ENCODE measurements around the gene RSRC1.

The RSRC1 gene

GRCh38 chr3:158159714-158160113, 49.8 kb downstream of the RSRC1 start:
- ATAC-seq: no peak

GRCh38 chr3:158160958-158161357, 51.1 kb downstream of the RSRC1 start:
- peak; percentile 46; the same call in 2 of the 3 replicates for ATAC-seq
- TF ChIP-seq CREB5 (CRISPR knock-in tag; IDR thresholded peaks at IDR 0.05; ENCODE audit: low read depth) (no peak), RARB (CRISPR knock-in tag; IDR thresholded peaks at IDR 0.05) (no peak), CSDC2 (CRISPR knock-in tag; IDR thresholded peaks at IDR 0.05) (no peak), SNAI2 (CRISPR knock-in tag; IDR thresholded peaks at IDR 0.05) (no peak), ZC3H10 (CRISPR knock-in tag; IDR thresholded peaks at IDR 0.05) (no peak), ZNF565 (CRISPR knock-in tag; conservative IDR thresholded peaks at IDR 0.05; ENCODE audit: low read depth) (no peak), BACH2 (CRISPR knock-in tag; IDR thresholded peaks at IDR 0.05; ENCODE audit: borderline replicate concordance) (no peak), GLIS3 (CRISPR knock-in tag; IDR thresholded peaks at IDR 0.05) (no peak), ZFP30 (CRISPR knock-in tag; IDR thresholded peaks at IDR 0.05) (no peak), POU6F1 (CRISPR knock-in tag; IDR thresholded peaks at IDR 0.05; ENCODE audit: borderline replicate concordance, low read depth) (no peak), OSR1 (CRISPR knock-in tag; IDR thresholded peaks at IDR 0.05) (no peak), ZNF70 (CRISPR knock-in tag; IDR thresholded peaks at IDR 0.05) (no peak), ISL1 (CRISPR knock-in tag; IDR thresholded peaks at IDR 0.05) (no peak), PATZ1 (CRISPR knock-in tag; IDR thresholded peaks at IDR 0.05; ENCODE audit: borderline replicate concordance) (no peak), ARNTL (CRISPR knock-in tag; IDR thresholded peaks at IDR 0.05; ENCODE audit: borderline replicate concordance, low read depth) (no peak), TOX (CRISPR knock-in tag; IDR thresholded peaks at IDR 0.05; ENCODE audit: borderline replicate concordance) (no peak), ZNF8 (CRISPR knock-in tag; IDR thresholded peaks at IDR 0.05) (no peak), TCF4 (CRISPR knock-in tag; IDR thresholded peaks at IDR 0.05; ENCODE audit: borderline replicate concordance) (no peak)

More at GRCh38 chr3:158159714-158160113, 49.8 kb downstream of the RSRC1 start:
- TF ChIP-seq GLIS3 (CRISPR knock-in tag; IDR thresholded peaks at IDR 0.05): no peak
- no peak for TF ChIP-seq CSDC2 (CRISPR knock-in tag; IDR thresholded peaks at IDR 0.05)
- no peak for TF ChIP-seq ZFP3 (CRISPR knock-in tag; IDR thresholded peaks at IDR 0.05)
- no peak for TF ChIP-seq ISL1 (CRISPR knock-in tag; IDR thresholded peaks at IDR 0.05)
- TF ChIP-seq ESRRG (CRISPR knock-in tag; IDR thresholded peaks at IDR 0.05): no peak
- no peak for TF ChIP-seq BACH2 (CRISPR knock-in tag; IDR thresholded peaks at IDR 0.05; ENCODE audit: borderline replicate concordance)
- TF ChIP-seq ZNF8 (CRISPR knock-in tag; IDR thresholded peaks at IDR 0.05): no peak
- TF ChIP-seq POU6F1 (CRISPR knock-in tag; IDR thresholded peaks at IDR 0.05; ENCODE audit: borderline replicate concordance, low read depth): no peak
- no peak for TF ChIP-seq ZFP30 (CRISPR knock-in tag; IDR thresholded peaks at IDR 0.05)
- no peak for TF ChIP-seq TOX (CRISPR knock-in tag; IDR thresholded peaks at IDR 0.05; ENCODE audit: borderline replicate concordance)
- no peak for TF ChIP-seq PATZ1 (CRISPR knock-in tag; IDR thresholded peaks at IDR 0.05; ENCODE audit: borderline replicate concordance)
- no peak for TF ChIP-seq ARNTL (CRISPR knock-in tag; IDR thresholded peaks at IDR 0.05; ENCODE audit: borderline replicate concordance, low read depth)
- no peak for TF ChIP-seq ZNF70 (CRISPR knock-in tag; IDR thresholded peaks at IDR 0.05)
- no peak for TF ChIP-seq RARB (CRISPR knock-in tag; IDR thresholded peaks at IDR 0.05)
- TF ChIP-seq CREB5 (CRISPR knock-in tag; IDR thresholded peaks at IDR 0.05; ENCODE audit: low read depth): no peak

All from SK-N-SH treated with all-trans-retinoic acid at 6 μM for 48 hours (cell line).